Loucy (cell line): ENCODE results near the gene TCF7.

Experiments
- EZH2phosphoT487 ChIP-seq: fragments of 200-600 bp; IDR thresholded peaks from 2 replicates; pipeline ENCODE4 v1.6.1; 2018; ENCODE audit warnings: antibody characterized with exemption, mild to moderate bottlenecking, moderate library complexity, borderline replicate concordance
- TF ChIP-seq, protein P1 (sequence below): fragments of 200-600 bp; sonication (generic); conservative IDR thresholded peaks from 2 replicates; pipeline ENCODE4 v1.5.1; 2014; ENCODE audit warnings: mild to moderate bottlenecking, antibody characterized with exemption, low read length

DNA sequence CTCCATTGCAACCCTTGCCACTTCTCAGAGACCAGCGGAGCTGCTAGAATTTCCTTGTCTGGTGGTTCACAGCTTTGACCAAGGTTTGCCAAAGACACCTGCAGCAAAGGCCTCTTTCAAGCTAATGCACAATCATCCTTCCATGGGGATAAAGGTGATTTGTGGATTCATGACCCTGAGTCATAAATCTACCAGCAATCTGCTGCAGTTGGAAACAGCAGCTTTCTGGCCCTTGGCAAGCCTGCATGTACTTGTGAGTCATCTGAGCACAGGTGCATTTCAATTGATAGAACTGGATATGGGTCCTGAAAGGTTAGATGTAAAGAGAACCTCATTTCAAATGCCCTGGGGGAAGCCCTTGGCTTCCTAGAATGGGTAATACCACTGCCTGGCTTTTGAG, 21.6 kb upstream of the TCF7 start:
- TF ChIP-seq, protein P1, sequence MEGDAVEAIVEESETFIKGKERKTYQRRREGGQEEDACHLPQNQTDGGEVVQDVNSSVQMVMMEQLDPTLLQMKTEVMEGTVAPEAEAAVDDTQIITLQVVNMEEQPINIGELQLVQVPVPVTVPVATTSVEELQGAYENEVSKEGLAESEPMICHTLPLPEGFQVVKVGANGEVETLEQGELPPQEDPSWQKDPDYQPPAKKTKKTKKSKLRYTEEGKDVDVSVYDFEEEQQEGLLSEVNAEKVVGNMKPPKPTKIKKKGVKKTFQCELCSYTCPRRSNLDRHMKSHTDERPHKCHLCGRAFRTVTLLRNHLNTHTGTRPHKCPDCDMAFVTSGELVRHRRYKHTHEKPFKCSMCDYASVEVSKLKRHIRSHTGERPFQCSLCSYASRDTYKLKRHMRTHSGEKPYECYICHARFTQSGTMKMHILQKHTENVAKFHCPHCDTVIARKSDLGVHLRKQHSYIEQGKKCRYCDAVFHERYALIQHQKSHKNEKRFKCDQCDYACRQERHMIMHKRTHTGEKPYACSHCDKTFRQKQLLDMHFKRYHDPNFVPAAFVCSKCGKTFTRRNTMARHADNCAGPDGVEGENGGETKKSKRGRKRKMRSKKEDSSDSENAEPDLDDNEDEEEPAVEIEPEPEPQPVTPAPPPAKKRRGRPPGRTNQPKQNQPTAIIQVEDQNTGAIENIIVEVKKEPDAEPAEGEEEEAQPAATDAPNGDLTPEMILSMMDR: no peak
- no peak for TF ChIP-seq EZH2phosphoT487
